Tibial nerve (tissue), 4 donors: ENCODE measurements around the gene NEIL1. TPM values are rescaled to one million over a fixed set of nuclear protein-coding genes. Genes with fewer than 3 reads are reported as not detected.
A peak's percentile ranks its signal among the peaks of the same experiment; 100 is the strongest.
"Not testable (repeated sequence)": the region's sequence is repeated elsewhere in the genome, so short reads cannot be mapped to it uniquely, and the experiment has no call there.

Experiments used
- DNase-seq, 2 donors: peaks; one replicate each; pipeline ENCODE4 v3.0.0-alpha.2; 2019; ENCODE audit warnings: low spot score in 2 of 2
- H3K27ac ChIP-seq, 4 donors: fragments of 200-600 bp; sonication (generic) in 3 of 4; one replicate each; pipeline ENCODE4 v1.5.1; 2017 to 2019; ENCODE audit warnings: mild to moderate bottlenecking in 1 of 4
- H3K27me3 ChIP-seq, 2 donors: fragments of 200-600 bp; sonication (generic) in 1 of 2; one replicate each; pipeline versions ENCODE4 v1.5.1 to v1.6.0; 2017 to 2019
- H3K36me3 ChIP-seq, 3 donors: fragments of 200-600 bp; sonication (generic); one replicate each; pipeline ENCODE4 v1.5.1; 2018 to 2019
- H3K4me1 ChIP-seq, 4 donors: fragments of 200-600 bp; sonication (generic) in 3 of 4; one replicate each; pipeline ENCODE4 v1.5.1; 2017 to 2019
- H3K4me3 ChIP-seq, 4 donors: fragments of 200-600 bp; sonication (generic) in 3 of 4; one replicate each; pipeline ENCODE4 v1.5.1; 2017 to 2019; ENCODE audit warnings: mild to moderate bottlenecking in 1 of 4, moderate library complexity in 1 of 4
- H3K9me3 ChIP-seq, 4 donors: fragments of 200-600 bp; sonication (generic) in 3 of 4; one replicate each; pipeline ENCODE4 v1.5.1; 2017 to 2019
- CTCF ChIP-seq, 5 experiments: fragments of 200-600 bp in 3 of 5; fragments of 450-650 bp in 2 of 5; sonication (generic) in 3 of 5; IDR thresholded peaks; one replicate each; pipeline ENCODE4 v1.5.1; 2016 to 2019; ENCODE audit warnings: antibody characterized with exemption in 5 of 5, mild to moderate bottlenecking in 3 of 5, moderate library complexity in 2 of 5
- EP300 ChIP-seq, 2 donors: sonication (generic); formaldehyde crosslinking; IDR thresholded peaks; one replicate each; pipeline ENCODE4 v1.6.1; 2017; ENCODE audit warnings: antibody characterized with exemption in 2 of 2, mild to moderate bottlenecking in 1 of 2
- POLR2A ChIP-seq, 2 donors: fragments of 450-650 bp; IDR thresholded peaks; one replicate each; pipeline ENCODE4 v1.6.1; 2017; ENCODE audit warnings: antibody characterized with exemption in 2 of 2, mild to moderate bottlenecking in 2 of 2, moderate library complexity in 2 of 2
- WGBS, 2 donors: methylation state at CpG; one replicate each; pipeline ENCODE4 v1.1.5; 2018; 5-methylcytosine and 5-hydroxymethylcytosine counted together
- total RNA-seq, 4 donors: library from RNA; depleted of rRNA; stranded (reverse); fragments of >200 nt; gene quantifications; one replicate each; pipeline ENCODE4 v1.1.0, GENCODE V29; 2016

Gene NEIL1
- total RNA-seq, 4 donors from 2014 or later: 45.8 to 101 (median 53.6) TPM

DNA sequence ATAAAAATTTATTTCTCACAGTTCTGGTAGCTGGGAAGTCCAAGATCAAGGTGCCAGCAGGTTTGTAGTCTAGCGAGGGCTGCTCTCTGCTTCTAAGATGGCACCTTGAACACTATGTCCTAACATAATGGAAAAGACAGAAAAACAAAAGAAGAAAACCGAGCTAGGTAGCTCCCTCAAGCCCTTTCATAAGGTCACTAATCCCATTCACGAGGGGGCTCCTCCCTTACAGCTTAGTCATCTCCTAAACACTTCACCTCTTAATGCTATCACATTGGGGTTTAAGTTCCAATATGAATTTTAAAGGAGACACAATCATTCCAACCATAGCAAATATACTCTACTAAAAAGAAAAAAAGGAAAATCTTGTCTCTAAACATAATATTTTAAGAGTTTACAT is 40.7 kb upstream of the NEIL1 start:
- TF ChIP-seq EP300 (IDR thresholded peaks at IDR 0.05) (no peak), POLR2A (IDR thresholded peaks at IDR 0.05) (no peak), CTCF (IDR thresholded peaks at IDR 0.05) (no peak)
- Histone ChIP-seq H3K4me3 (no peak overlapping the region), H3K9me3 (no peaks in the 10 kb centered on the region), H3K36me3 (no peaks in the 10 kb centered on the region), H3K4me1 (no peaks in the 10 kb centered on the region), H3K27ac (no peak overlapping the region), H3K27me3 (peaks cover 0 to 46% of the 10 kb centered on the region in 2 donors)
- no peak for DNase-seq
- 58 to 64% methylated on average over 3 of the region's 3 CpGs for WGBS, 2 donors

DNA sequence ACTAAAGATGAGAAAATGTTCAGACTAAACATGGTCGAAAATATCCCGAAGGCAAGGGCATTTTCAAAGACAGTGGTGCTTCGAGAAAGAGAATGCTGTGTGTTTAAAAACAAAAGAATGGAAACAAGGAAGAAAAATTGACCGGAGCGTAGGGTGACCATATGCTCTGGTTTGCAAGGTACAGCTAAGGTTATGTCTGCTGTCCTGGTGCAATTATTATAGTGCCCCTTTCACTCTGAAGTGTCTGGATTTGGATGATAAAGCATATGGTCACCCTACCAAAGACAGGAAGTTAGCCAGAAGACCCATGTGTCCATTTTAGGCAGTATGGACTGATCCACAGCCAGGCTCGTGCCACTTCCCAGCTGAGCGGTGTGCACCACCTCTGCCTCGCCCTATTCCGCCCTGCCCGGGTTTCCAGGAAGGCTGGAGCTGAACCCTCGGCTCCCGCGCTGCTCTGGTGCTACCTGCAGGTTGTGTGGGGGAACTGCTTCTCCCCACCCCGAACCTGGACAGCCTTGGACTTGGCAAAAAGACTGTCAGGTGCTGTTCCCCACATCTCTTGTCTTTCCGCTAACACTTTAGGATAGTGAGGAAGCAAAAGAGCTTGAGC is 39.0 kb upstream of the NEIL1 start:
- Histone ChIP-seq H3K36me3 (no peaks in the 10 kb centered on the region), H3K9me3 (no peaks in the 10 kb centered on the region), H3K4me3 (no peak overlapping the region), H3K27ac (no peak overlapping the region), H3K4me1 (no peaks in the 10 kb centered on the region), H3K27me3 (peaks cover 0 to 46% of the 10 kb centered on the region in 2 donors)
- TF ChIP-seq CTCF (IDR thresholded peaks at IDR 0.05) (peak in 1 of 5 experiments; percentile 21), POLR2A (IDR thresholded peaks at IDR 0.05) (no peak), EP300 (IDR thresholded peaks at IDR 0.05) (no peak)
- no peak for DNase-seq
- 31 to 42% methylated on average over 11 to 15 of the region's 15 CpGs for WGBS, 2 donors

DNA sequence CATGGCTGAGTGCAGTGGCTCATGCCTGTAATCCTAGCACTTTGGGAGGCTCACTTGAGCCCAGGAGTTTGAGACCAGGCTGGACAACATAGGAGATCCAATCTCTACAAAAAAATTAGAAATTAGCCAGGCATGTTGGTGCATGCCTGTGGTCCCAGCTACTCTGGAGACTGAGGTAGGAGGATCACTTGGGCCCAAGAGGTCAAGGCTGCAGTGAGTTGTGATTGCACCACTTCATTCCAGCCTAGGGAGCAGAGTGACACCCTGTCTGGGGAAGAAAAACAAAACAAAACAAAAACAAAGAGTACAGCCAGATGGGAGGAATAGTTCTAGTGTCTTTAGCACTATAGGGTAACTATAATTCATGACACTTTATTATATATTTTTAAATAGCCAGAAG is 37.1 kb upstream of the NEIL1 start:
- DNase-seq: no peak
- H3K4me3 ChIP-seq: no peak overlapping the region
- peaks cover 0 to 35% of the 10 kb centered on the region in 2 donors for H3K27me3 ChIP-seq
- no peak overlapping the region for H3K27ac ChIP-seq
- H3K9me3 ChIP-seq: no peaks in the 10 kb centered on the region
- H3K4me1 ChIP-seq: no peaks in the 10 kb centered on the region
- H3K36me3 ChIP-seq: no peaks in the 10 kb centered on the region
- TF ChIP-seq CTCF (IDR thresholded peaks at IDR 0.05) (no peak), EP300 (IDR thresholded peaks at IDR 0.05) (no peak), POLR2A (IDR thresholded peaks at IDR 0.05) (no peak)

GRCh38 chr15:75312548-75312947 is 34.3 kb upstream of the NEIL1 start:
- 88 to 94% methylated on average over 1 of the region's 1 CpG for WGBS, 2 donors
- H3K27ac ChIP-seq: not testable (repeated sequence)

GRCh38 chr15:75313116-75313845 is 33.6 kb upstream of the NEIL1 start:
- Histone ChIP-seq H3K36me3 (no peaks in the 10 kb centered on the region), H3K4me3 (no peak overlapping the region), H3K4me1 (no peaks in the 10 kb centered on the region), H3K9me3 (no peaks in the 10 kb centered on the region), H3K27ac (no peak overlapping the region), H3K27me3 (peaks cover 0 to 5% of the 10 kb centered on the region in 2 donors)
- WGBS, 2 donors: 86 to 87% methylated on average over 13 of the region's 13 CpGs
- DNase-seq: no peak
- TF ChIP-seq POLR2A (IDR thresholded peaks at IDR 0.05): no peak

More at GRCh38 chr15:75312548-75312947, 34.3 kb upstream of the NEIL1 start:
- DNase-seq, H3K36me3 ChIP-seq, H3K4me1 ChIP-seq, H3K4me3 ChIP-seq, H3K9me3 ChIP-seq: not testable (repeated sequence)
- H3K27me3 ChIP-seq: peaks cover 0 to 12% of the 10 kb centered on the region in 2 donors

DNA sequence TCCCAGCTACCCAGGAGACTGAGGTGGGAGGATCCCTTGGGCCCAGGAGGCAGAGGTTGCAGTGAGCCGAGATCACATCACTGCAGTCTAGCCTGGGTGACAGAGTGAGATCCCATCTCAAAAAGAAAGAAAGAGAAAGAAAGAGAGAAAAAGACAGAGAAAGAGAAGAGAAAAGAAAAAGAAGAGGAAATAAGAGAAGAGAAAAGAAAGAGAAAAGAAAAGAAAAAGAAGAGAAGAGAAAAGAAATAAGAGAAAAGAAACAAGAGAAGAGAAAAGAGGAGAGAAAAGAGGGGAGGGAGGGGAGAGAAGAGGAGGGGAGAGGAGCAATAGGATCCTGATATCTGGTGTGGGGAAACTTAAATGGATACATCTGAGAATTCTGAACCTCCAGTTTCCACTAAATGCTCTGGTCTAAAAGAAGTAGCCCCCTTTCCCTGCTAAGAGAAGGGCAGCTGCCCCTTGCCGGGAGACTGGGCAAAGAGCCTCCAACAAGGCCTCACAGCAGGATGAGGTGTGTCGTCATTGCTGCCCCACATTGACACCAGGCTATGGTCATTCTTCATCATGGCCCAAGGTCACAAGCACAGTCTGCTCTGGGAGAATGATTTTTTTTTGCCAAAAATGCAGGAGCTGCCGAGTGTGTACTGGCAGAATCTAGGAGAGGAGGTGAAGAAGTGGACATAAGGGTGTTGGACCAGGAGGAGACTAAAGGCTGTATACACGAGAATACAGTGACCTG is 32.1 kb upstream of the NEIL1 start:
- no peaks in the 10 kb centered on the region for H3K9me3 ChIP-seq
- H3K4me3 ChIP-seq: no peak overlapping the region
- no peaks in the 10 kb centered on the region for H3K4me1 ChIP-seq
- H3K36me3 ChIP-seq: no peaks in the 10 kb centered on the region
- no peak for DNase-seq
- 67 to 68% methylated on average over 5 of the region's 5 CpGs for whole genome bisulfite sequencing, 2 donors
- TF ChIP-seq POLR2A (IDR thresholded peaks at IDR 0.05) (no peak), CTCF (IDR thresholded peaks at IDR 0.05) (no peak), EP300 (IDR thresholded peaks at IDR 0.05) (no peak)
- no peaks in the 10 kb centered on the region for H3K27me3 ChIP-seq
- no peak overlapping the region for H3K27ac ChIP-seq

- not testable (repeated sequence) for H3K27ac ChIP-seq, H3K9me3 ChIP-seq, H3K4me3 ChIP-seq, H3K27me3 ChIP-seq, DNase-seq, H3K36me3 ChIP-seq, H3K4me1 ChIP-seq
- 78 to 80% methylated on average over 5 of the region's 5 CpGs for WGBS, 2 donors
Measured at GRCh38 chr15:75319231-75319897, 27.5 kb upstream of the NEIL1 start.
